Measurements from ENCODE around the gene VTA1. TPM values are rescaled to one million over a fixed set of nuclear protein-coding genes. Genes with fewer than 3 reads are reported as not detected.

The VTA1 gene
- total RNA-seq, 1 donor from 2014 or later: 54.4 TPM

DNA sequence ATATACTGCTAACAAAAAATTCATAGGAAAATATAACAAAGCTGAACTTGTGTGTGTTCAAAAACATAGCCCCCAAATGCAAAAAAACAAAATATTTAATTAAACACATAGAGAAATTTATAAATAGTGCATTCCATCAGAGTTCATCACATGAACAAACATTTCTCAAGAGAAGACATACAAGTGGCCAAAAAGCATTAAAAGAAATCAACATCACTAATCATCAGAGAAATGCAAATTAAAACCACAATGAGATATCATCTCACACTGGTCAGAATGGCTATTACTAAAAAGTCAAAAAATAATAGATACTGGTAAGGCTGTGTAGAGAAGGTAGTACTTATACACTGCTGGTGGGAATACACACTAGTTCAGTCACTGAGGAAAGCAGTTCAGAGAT is 115.2 kb downstream of the VTA1 start:
- Histone ChIP-seq H3K4me3 (ENCODE audit: low read depth, low read length) (no peak overlapping the region), H3K27me3 (ENCODE audit: control insufficient read depth, insufficient read depth, low read length) (no peaks in the 10 kb centered on the region), H3K36me3 (ENCODE audit: control insufficient read depth, insufficient read depth, low read length) (no peaks in the 10 kb centered on the region)
- TF ChIP-seq, protein P1, sequence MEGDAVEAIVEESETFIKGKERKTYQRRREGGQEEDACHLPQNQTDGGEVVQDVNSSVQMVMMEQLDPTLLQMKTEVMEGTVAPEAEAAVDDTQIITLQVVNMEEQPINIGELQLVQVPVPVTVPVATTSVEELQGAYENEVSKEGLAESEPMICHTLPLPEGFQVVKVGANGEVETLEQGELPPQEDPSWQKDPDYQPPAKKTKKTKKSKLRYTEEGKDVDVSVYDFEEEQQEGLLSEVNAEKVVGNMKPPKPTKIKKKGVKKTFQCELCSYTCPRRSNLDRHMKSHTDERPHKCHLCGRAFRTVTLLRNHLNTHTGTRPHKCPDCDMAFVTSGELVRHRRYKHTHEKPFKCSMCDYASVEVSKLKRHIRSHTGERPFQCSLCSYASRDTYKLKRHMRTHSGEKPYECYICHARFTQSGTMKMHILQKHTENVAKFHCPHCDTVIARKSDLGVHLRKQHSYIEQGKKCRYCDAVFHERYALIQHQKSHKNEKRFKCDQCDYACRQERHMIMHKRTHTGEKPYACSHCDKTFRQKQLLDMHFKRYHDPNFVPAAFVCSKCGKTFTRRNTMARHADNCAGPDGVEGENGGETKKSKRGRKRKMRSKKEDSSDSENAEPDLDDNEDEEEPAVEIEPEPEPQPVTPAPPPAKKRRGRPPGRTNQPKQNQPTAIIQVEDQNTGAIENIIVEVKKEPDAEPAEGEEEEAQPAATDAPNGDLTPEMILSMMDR (IDR thresholded peaks at IDR 0.05; ENCODE audit: insufficient read depth, low read length, poor library complexity, severe bottlenecking): no peak
- DNase-seq (ENCODE audit: low read depth): no peak

DNA sequence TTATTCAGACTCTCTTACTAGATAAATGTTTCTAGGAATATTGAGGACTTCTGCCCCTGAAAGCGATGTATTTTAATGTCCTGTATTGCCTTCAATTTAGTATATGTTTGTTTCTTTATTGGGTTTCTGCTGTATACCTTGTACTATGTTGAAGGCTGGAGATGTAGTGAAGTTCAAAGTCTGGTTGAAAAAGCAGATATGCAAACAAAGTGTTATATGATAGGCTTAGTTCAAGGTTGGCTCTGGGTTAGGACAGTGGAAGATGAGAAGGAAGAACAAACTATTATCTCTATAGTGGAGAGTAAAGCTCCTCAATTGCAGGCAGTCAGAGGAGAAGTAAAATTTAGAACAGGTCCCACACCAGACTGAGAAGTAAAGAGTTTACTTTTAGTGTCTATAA is 118.4 kb downstream of the VTA1 start:
- no peaks in the 10 kb centered on the region for H3K27me3 ChIP-seq (ENCODE audit: control insufficient read depth, insufficient read depth, low read length)
- no peak overlapping the region for H3K4me3 ChIP-seq (ENCODE audit: low read depth, low read length)
- H3K36me3 ChIP-seq (ENCODE audit: control insufficient read depth, insufficient read depth, low read length): no peaks in the 10 kb centered on the region
- no peak for DNase-seq (ENCODE audit: low read depth)
- TF ChIP-seq, protein P1 (IDR thresholded peaks at IDR 0.05; ENCODE audit: insufficient read depth, low read length, poor library complexity, severe bottlenecking): no peak

DNA sequence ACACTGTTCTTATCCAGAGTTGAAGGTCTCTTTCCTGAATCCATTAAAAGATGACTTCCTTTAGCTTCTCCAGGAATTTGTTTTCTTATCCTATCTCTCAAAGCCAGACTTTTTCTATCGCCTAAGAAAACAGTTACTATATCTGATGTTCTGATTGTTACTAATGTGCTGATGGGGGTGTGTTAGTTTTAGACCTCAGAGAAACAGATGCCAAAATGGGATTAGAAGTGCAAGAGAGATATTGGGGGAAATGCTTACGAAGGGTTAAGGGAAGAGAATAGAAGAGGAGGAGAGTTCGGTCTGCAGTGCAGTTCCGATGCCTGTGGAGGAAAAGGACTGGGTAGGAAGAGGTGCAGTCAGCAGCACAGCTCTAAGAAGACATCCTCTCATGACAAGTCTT is 119.0 kb downstream of the VTA1 start:
- Histone ChIP-seq H3K36me3 (ENCODE audit: control insufficient read depth, insufficient read depth, low read length) (no peaks in the 10 kb centered on the region), H3K27me3 (ENCODE audit: control insufficient read depth, insufficient read depth, low read length) (no peaks in the 10 kb centered on the region), H3K4me3 (ENCODE audit: low read depth, low read length) (no peak overlapping the region)
- TF ChIP-seq, protein P1 (IDR thresholded peaks at IDR 0.05; ENCODE audit: insufficient read depth, low read length, poor library complexity, severe bottlenecking): no peak
- DNase-seq (ENCODE audit: low read depth): no peak

DNA sequence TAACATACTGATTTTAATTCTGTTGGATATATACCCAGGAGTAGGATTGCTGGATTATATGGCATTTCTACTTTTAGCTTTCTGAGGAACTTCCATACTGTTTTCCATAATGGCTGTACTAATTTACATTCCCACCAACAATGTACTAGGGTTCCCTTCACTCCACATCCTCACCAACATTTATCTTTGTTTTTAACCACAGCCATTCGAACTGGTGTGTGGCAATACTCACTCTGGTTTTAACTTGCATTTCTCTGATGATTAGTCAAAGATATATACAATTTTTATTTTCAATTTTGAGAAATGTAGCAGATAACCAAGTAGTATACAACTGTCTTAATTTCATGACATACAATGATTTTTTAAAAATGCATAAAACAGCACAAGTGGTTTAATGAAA is 124.4 kb downstream of the VTA1 start:
- TF ChIP-seq, protein P1 (IDR thresholded peaks at IDR 0.05; ENCODE audit: insufficient read depth, low read length, poor library complexity, severe bottlenecking): no peak
- Histone ChIP-seq H3K36me3 (ENCODE audit: control insufficient read depth, insufficient read depth, low read length) (no peaks in the 10 kb centered on the region), H3K4me3 (ENCODE audit: low read depth, low read length) (no peak overlapping the region), H3K27me3 (ENCODE audit: control insufficient read depth, insufficient read depth, low read length) (no peaks in the 10 kb centered on the region)
- no peak for DNase-seq (ENCODE audit: low read depth)

Other genes starting within 250 kb of the VTA1 start
- gene GJE1, start 14.3 kb upstream of the VTA1 start, total RNA-seq: not detected in 2 replicates
- gene NMBR, start 141 bp upstream of the VTA1 start, total RNA-seq: not detected in 2 replicates
- 30.3 and 39.1 TPM in 2 replicates for gene ADGRG6, start 154.7 kb downstream of the VTA1 start, total RNA-seq

All from kidney epithelial cell (primary cell).